MCF 10A (cell line): ENCODE measurements around the gene DYTN. TPM values are rescaled to one million over a fixed set of nuclear protein-coding genes. Genes with fewer than 3 reads are reported as not detected.

ENCODE experiments used
- BruUV-seq: library from RNA; stranded (reverse); fragments of 400-500 nt; replicated peaks from 2 replicates; lab custom pipeline; 2021; lab: Mats Ljungman, UMichigan
- CTCF ChIA-PET: fragments of 300-600 bp; sonication (Branson Sonifier 250); formaldehyde crosslinking; extraction: SDS; loops from one replicate; lab custom pipeline; 2021; ENCODE audit warnings: antibody characterized with exemption, inconsistent platforms; lab: Yijun Ruan, JAX
- POLR2A ChIA-PET: fragments of 300-600, 350-650 bp; sonication (Branson Sonifier 250); formaldehyde crosslinking; extraction: SDS; loops from one replicate; lab custom pipeline; 2020; ENCODE audit warnings: antibody characterized with exemption, inconsistent platforms; lab: Yijun Ruan, JAX
- DNase-seq: peaks from one replicate; pipeline ENCODE4 v3.0.0-alpha.2; 2018; ENCODE audit not compliant: unreplicated experiment
- H3K27ac Mint-ChIP-seq: one replicate; pipeline ENCODE4 v1.8.0; 2022; ENCODE audit warnings: mild to moderate bottlenecking, low read depth, mixed read lengths; ENCODE audit not compliant: unreplicated experiment
- H3K27me3 Mint-ChIP-seq: one replicate; pipeline ENCODE4 v1.8.0; 2022; ENCODE audit warnings: mixed read lengths; ENCODE audit not compliant: insufficient read depth, unreplicated experiment
- H3K36me3 Mint-ChIP-seq: one replicate; pipeline ENCODE4 v1.8.0; 2022; ENCODE audit warnings: mild to moderate bottlenecking, moderate library complexity, mixed read lengths; ENCODE audit not compliant: insufficient read depth, unreplicated experiment
- H3K4me1 Mint-ChIP-seq: one replicate; pipeline ENCODE4 v1.8.0; 2022; ENCODE audit warnings: mixed read lengths; ENCODE audit not compliant: insufficient read depth, unreplicated experiment
- H3K4me3 Mint-ChIP-seq: one replicate; pipeline ENCODE4 v1.8.0; 2022; ENCODE audit warnings: mild to moderate bottlenecking, moderate library complexity, mixed read lengths; ENCODE audit not compliant: unreplicated experiment
- H3K9me3 Mint-ChIP-seq: one replicate; pipeline ENCODE4 v1.8.0; 2022; ENCODE audit warnings: mixed read lengths; ENCODE audit not compliant: unreplicated experiment
- CTCF ChIP-seq: fragments of 200-600 bp; IDR thresholded peaks from one replicate; pipeline ENCODE4 v1.8.0; 2022; ENCODE audit warnings: antibody characterized with exemption, mild to moderate bottlenecking; ENCODE audit not compliant: unreplicated experiment
- intact Hi-C: fragments of 100-400 bp; cut with micrococcal nuclease; formaldehyde crosslinking; loops from 2 replicates; pipeline ENCODE4 v1.14.1; 2022
- total RNA-seq: library from RNA; stranded (reverse); gene quantifications from 2 replicates; pipeline ENCODE4 v1.2.3, GENCODE V29; 2022

The DYTN gene
- total RNA-seq, 1 experiment from 2014 or later, result not detected

- DNase-seq, result peak; percentile 49
- ChIA-PET POLR2A (interaction anchor here (0.7 to 0.8 kb wide), 2 partner anchors 19 to 116 kb away, joined by 4 read pairs; no protein-coding TSS in a partner anchor), CTCF (interaction anchor here (1.2 kb wide), 1 partner anchor 24 kb away, joined by 3 read pairs; no protein-coding TSS in a partner anchor)
- peaks cover 6% of the 10 kb centered on the region for H3K4me1 Mint-ChIP-seq
- no peaks in the 10 kb centered on the region for H3K36me3 Mint-ChIP-seq
- H3K27me3 Mint-ChIP-seq, result no peaks in the 10 kb centered on the region
- TF ChIP-seq CTCF, result no peak
- no peaks in the 10 kb centered on the region for H3K9me3 Mint-ChIP-seq
- H3K27ac Mint-ChIP-seq, result peak overlapping the region; percentile 72
- BruUV-seq, result no TSS peak
- intact Hi-C loops, result no loop called here
- H3K4me3 Mint-ChIP-seq, result peak overlapping the region; percentile 43
Measured at GRCh38 chr2:206670531-206671319, 47.5 kb downstream of the DYTN start.

GRCh38 chr2:206665251-206665650 lies 52.9 kb downstream of the DYTN start:
- H3K36me3 Mint-ChIP-seq, result no peaks in the 10 kb centered on the region
- no peak overlapping the region for H3K27ac Mint-ChIP-seq
- H3K4me1 Mint-ChIP-seq, result no peaks in the 10 kb centered on the region
- H3K27me3 Mint-ChIP-seq, result no peaks in the 10 kb centered on the region
- TF ChIP-seq CTCF, result no peak
- POLR2A ChIA-PET, result no interaction called here
- no peaks in the 10 kb centered on the region for H3K9me3 Mint-ChIP-seq
- intact Hi-C loops, result no loop called here
- DNase-seq, result no peak
- H3K4me3 Mint-ChIP-seq, result no peak overlapping the region
- CTCF ChIA-PET, result no interaction called here
- BruUV-seq, result no TSS peak

- H3K9me3 Mint-ChIP-seq, result peaks cover 7% of the 10 kb centered on the region
- no peak for DNase-seq
- no peak overlapping the region for H3K4me3 Mint-ChIP-seq
- ChIA-PET CTCF (interaction anchor here (0.6 to 1.5 kb wide), 2 partner anchors 14 to 261 kb away, joined by 3 read pairs; partner anchors contain the start of gene FAM237A), POLR2A (no interaction called here)
- peaks cover 7% of the 10 kb centered on the region for H3K27me3 Mint-ChIP-seq
- TF ChIP-seq CTCF, result no peak
- H3K27ac Mint-ChIP-seq, result no peak overlapping the region
- intact Hi-C loops, result no loop called here
- no peaks in the 10 kb centered on the region for H3K4me1 Mint-ChIP-seq
- H3K36me3 Mint-ChIP-seq, result no peaks in the 10 kb centered on the region
- no TSS peak for BruUV-seq
Measured at GRCh38 chr2:206657087-206657486, 61.1 kb downstream of the DYTN start.

- Mint-ChIP-seq H3K36me3 (no peaks in the 10 kb centered on the region), H3K27me3 (peaks cover 11% of the 10 kb centered on the region), H3K4me3 (no peak overlapping the region), H3K27ac (no peak overlapping the region), H3K9me3 (peaks cover 7% of the 10 kb centered on the region), H3K4me1 (no peaks in the 10 kb centered on the region)
- intact Hi-C loops, result no loop called here
- peak; percentile 18 for DNase-seq
- no peak for TF ChIP-seq CTCF
- POLR2A ChIA-PET, result interaction anchor here (0.5 to 0.7 kb wide), 2 partner anchors 67 to 192 kb away, joined by 3 to 5 read pairs; no protein-coding TSS in a partner anchor
- BruUV-seq, result no TSS peak
- CTCF ChIA-PET, result interaction anchor here (0.7 kb wide), 1 partner anchor 153 kb away, joined by 3 read pairs; no protein-coding TSS in a partner anchor
Measured at GRCh38 chr2:206647985-206648384, 70.2 kb downstream of the DYTN start.
